RPMI8226 (cell line): Measurements from ENCODE around the gene ALAS1.
A peak's percentile ranks its signal among the peaks of the same experiment; 100 is the strongest.

Source experiments
- DNase-seq: peaks from one replicate; pipeline ENCODE4 v3.0.0-alpha.2; 2015

Gene ALAS1

GRCh38 chr3:52222319-52223221, 24.6 kb downstream of the ALAS1 start:
- no peak for DNase-seq

DNA sequence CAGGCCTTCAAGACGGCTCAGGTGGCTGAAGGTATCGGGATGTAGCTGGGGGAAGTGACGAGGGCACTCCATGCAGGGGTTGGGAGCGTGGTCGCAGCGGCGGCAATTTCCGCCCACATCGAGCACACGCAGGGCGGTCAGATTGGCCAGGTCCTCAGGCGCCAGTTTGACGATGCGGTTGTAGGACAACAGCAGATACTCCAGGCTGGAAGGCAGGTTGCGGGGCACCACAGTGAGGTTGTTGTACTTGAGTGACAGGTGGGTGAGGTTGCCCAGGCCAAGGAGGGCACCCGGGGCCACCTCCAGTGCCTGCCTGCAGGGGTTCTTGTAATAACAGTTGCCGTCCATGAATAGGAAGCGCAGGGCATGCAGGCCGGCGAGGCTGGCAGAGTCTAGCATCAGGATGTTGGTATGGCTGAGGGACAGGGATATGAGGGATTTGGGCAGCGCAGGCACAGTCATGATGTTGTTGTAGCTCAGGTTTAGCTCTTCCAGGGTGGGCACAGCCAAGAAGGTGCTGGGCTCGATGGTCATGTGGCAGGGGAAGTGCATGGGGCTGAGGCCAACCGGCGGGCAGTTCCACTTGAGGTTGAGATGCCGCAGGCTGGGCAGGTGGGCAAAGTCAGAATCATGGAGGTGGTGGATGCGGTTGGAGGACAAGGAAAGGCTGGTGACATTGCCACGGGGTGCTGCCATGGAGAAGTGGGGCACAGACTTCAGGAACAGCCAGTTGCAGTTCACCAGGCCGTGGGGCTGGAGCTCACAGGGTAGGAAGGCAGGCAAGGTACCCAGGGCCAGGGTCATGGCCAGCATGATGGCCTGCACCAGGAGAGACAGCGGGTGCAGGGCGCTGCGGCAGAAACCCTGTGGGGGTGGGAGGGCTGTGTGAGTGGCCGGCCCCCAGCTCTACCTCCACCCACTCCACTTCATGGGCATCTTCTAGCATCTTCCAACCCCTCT, 25.8 kb downstream of the ALAS1 start:
- no peak for DNase-seq

GRCh38 chr3:52225452-52226228, 27.7 kb downstream of the ALAS1 start, which contains the start of gene TLR9:
Gene TLR9, minus strand, starts transcription at chr3:52225645. Its CDS starts 116 bp downstream, at chr3:52225529.
- DNase-seq: peak; percentile 91

GRCh38 chr3:52226229-52226817, 28.4 kb downstream of the ALAS1 start:
- peak; percentile 84 for DNase-seq

DNA sequence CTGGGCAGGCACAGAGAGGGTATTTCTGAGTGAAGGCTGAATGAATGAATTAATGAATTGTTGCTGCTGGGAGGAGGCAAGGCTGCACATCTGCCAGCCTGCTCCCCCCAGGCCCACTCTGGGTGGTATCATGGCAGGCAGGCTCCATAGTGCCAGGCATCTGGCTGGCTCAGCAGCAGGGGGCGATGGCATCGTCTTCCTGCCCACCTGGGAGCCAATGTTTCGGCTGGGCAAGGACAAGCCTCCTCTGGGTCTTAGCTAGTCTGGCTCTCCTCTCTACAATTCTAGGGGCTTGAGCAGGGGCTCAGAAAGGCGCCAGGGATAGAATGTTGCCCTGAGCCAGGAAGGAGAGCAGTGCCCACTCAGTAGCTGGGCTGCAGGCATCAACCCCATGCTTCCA, 29.2 kb downstream of the ALAS1 start:
- DNase-seq: no peak

DNA sequence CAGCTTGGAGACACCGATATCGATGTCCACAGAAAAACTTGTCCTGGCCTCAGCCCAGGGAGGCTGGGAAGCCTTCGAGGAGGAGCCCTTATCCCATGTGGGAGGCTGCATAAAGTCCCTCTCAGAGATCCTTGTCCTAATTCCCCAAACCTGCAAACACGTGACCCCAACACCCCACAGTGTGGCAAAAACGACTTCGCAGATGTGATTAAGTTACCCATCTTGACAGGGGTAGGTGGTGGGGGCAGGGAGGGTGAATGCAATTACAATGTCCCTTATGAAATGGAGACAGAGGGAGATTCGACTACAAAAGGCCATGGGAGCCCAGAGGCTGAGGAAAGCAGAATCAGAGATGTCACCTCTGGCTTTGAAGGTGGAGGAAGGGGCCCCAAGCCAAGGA, 29.8 kb downstream of the ALAS1 start:
- no peak for DNase-seq

DNA sequence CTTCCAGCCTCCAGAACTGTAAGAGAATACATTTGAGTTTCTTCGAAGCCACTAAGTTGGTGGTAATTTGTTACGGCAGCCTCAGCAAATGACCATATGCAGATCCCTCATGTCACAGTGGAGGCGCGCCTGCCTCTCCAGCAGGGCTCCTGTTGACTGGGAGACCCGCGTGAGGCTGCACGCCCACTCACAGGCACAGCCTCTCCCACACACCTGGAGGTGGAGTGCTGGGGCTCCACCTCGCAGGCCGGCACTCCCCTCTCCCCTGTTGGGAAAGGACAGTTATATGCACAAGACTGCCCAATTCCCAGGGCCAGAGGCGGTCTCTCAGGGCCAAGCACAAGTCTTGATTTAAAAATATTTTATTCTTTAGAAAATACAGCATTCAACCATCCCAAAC, 30.3 kb downstream of the ALAS1 start:
- no peak for DNase-seq

DNA sequence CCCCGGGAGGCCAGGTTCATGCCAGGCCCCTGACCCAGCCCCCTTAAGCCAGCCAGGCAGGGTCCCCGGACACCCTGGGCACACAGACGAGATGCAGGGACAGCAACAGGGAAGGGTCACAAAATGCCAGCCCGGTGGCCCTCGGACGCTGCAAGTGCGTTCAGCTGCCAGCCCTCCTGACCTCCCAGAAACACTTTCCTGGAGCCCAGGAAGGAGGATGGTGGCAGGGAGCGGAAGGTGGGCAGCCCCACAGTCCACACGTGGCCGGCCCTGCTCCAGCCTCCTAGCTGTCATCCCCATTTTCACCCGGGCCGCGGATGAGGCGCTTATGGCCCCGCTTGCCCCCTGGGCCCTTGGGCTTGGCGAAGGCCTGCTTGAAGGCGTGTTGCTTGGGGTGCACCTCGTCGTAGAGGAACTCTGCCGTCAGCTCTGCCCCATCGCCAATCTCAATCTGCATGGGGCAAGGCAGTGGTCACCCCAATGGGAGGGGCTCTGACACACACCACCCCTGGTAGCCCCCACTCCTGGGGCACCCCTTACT, 30.9 kb downstream of the ALAS1 start:
- DNase-seq: no peak

DNA sequence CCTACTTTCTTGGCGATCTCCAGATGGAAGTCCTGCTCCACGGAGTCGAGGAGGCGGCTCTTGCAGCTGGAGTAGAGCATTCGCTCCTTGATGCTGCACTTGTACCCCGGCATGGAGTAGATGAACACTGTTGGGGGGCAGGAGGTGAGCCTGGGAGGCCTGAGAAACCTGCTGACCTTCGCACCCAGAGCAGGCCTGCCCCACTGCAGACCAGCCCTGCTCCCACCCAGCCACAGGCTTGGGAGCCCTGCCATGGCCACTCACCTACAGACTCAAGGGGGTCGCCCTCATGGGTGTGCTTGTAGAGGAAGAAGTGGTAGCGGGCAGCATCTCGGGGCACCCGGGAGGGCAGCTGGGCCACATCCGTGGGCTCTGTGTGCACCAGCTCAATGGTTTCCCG, 31.7 kb downstream of the ALAS1 start:
- no peak for DNase-seq

DNA sequence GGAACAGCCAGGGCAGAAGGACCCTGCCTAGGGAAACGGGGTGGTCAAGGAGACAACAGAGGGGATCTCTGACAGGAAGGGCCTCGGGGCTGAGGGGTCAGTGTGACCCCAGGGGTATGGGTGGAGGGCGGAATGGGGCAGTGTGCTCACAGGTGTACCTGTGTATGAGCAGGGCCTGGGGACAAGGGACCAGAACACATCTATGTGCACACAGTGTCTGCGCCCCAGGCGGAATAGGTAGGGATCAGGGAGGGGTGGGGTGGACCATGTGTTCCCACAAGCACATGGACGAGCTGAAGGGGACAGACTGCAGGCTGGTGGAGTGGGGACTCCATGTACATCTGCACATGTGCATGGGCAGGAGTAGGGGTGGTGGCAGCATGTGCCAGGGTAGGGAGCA, 32.5 kb downstream of the ALAS1 start:
- DNase-seq: no peak

GRCh38 chr3:52230889-52231499, 33.0 kb downstream of the ALAS1 start:
- no peak for DNase-seq

DNA sequence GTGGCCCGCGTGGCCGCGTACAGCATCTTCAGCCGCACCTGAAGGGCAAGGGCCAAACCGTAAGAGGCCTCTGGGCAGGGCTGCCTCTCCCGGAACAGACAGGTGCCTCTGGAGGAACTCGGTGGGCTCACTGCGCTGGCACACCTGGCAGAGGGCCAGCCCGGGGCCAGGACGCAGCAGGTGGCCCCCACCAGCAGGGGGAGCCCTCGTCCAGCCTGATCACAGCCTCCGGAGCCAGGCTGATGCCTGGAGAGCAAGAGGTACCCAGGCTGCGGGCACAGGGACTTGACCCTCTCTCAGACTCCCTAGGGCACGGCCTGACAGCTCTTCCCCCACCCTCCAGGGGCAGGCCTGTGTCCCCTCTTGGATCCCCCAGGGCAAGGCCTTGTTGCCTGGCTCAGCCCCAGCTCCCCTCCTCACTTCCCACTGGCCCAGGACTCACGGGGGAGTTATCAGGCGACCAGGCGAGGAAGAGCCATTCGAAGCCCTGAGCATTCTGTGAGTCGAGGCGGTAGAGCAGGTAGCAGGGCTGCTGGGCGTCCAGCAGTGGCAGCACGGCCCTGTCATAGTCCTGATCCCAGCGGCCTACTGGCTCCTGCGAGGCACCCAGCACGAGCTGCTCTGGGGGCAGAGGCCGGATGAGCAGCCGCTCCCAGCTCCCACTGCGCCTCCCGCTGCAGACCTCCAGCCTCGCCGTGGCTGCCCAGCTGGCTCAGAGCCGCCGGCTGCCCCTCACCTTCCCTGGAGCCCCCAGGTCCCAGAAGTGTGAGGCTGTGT, 33.7 kb downstream of the ALAS1 start:
- peak; percentile 84 for DNase-seq

GRCh38 chr3:52232279-52233107, 34.5 kb downstream of the ALAS1 start:
- DNase-seq: no peak

DNA sequence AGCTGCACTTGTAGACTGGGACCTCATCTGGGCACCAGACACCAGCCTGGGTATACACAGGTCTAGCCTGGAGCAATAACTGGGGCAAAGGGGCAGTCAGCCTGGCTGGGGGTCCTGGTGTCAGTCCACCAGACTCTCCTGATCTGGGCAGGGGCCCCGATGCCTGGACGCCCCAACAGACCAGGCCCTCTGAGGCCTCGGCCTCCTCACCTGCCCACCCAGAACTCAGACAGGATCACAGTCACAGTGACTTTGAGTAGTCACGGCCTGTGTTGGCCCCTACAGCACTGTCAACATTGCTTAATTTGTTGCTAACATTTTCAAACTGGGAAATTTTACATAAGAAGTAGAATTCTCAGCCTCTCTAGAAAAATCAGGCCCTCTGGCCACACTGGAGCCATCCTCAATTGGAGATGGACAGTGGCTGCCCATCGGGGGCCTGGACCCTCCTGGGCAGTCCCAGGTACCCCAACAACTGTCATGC, 35.2 kb downstream of the ALAS1 start:
- DNase-seq: no peak

DNA sequence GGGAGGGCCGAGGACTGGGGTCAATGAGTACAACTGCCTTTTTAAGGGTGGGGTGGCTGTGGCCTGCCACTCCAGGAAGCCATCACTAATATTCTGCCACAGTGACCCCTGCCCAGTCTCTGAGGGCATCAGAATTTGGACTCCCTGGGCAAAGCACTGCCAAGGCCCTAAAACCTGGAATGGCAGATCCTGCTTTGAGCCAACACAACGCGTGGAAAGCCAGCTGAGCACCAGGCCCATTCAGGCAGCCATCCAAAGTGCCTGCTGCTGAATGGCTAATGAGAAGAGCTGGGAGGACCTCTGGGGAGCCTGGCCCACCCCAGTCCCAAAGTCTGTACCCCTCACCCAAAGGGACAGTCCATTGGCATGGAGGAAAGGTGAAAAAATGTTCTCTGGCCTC, 36.0 kb downstream of the ALAS1 start:
- DNase-seq: no peak

GRCh38 chr3:52234516-52235447, 36.8 kb downstream of the ALAS1 start:
- no peak for DNase-seq

GRCh38 chr3:52236424-52236886, 38.5 kb downstream of the ALAS1 start:
- DNase-seq: no peak

DNA sequence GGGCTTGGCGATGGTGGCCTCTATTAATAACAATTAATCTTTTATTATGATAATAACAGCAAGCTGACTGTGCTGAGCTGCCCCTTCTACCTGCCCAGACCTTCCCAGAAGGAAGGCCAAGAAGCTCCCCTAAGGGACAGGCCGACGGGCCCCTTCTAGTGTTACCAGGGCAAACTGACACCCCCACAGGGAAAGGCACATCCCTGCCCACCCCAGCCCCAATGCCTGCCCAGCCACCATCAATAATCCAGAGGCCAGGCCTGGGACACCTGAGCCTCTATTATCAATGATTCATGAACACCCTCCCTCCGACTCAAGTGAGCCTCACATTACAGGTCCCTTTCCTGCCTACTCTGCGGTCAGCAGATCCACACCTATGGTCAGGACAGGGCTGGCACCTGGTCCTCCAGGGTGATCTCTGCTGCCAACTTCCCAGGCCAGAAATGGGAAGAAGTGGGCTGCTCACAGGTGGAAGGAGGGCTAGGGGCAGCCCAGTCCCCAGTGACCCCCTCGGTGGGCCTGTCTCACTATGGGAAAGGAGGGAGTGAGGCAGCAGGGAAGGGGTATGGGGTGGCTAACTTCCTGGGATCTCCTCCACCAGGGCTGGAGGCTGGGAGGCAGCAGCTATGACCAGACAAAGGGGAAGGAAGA, 39.2 kb downstream of the ALAS1 start:
- no peak for DNase-seq
